HCT116 (cell line): ENCODE results near the gene MMP17. TPM values are rescaled to one million over a fixed set of nuclear protein-coding genes. Genes with fewer than 3 reads are reported as not detected.

Experiments
- ATAC-seq: fragments of 200-7000 bp; cut with Tn5 transposase; 2 replicates; pipeline ENCODE4 v1.9.1; 2020; ENCODE audit warnings: mild to moderate bottlenecking, moderate library complexity
- BruUV-seq: library from RNA; stranded (reverse); fragments of 400-500 nt; replicated peaks from 2 replicates; lab custom pipeline; 2021; lab: Mats Ljungman, UMichigan
- CTCF ChIA-PET: fragments of 300-600 bp; sonication (Branson Sonifier 250); formaldehyde crosslinking; loops from one replicate; lab custom pipeline; 2021; ENCODE audit warnings: antibody characterized with exemption; lab: Charles Lee
- POLR2A ChIA-PET: fragments of 300-600, 350-600 bp; sonication (Branson Sonifier 250); formaldehyde crosslinking; loops from one replicate; lab custom pipeline; 2021; ENCODE audit warnings: antibody characterized with exemption; lab: Charles Lee
- RAD21 ChIA-PET, 2 experiments: fragments of 300-600 bp; sonication (Branson Sonifier 250); formaldehyde crosslinking; loops; one replicate each; lab custom pipeline; 2023; ENCODE audit warnings: low total read pairs in 2 of 2; ENCODE audit not compliant: uncharacterized antibody in 2 of 2, unreplicated experiment in 2 of 2, low non-redundant PET in 1 of 2; lab: Charles Lee
- DNase-seq: peaks from one replicate; pipeline ENCODE4 v3.0.0-alpha.2; 2010; ENCODE audit warnings: low read depth, low spot score
- H2AFZ ChIP-seq: fragments of 200-600 bp; shearing (Covaris generic), sonication (generic); 2 replicates; pipeline ENCODE4 v1.6.1; 2017; ENCODE audit warnings: low read depth, mixed run types, mixed read lengths, antibody characterized with exemption, low read length; ENCODE audit not compliant: poor library complexity, severe bottlenecking
- H3K27ac ChIP-seq: 2 replicates; pipeline ENCODE4 v1.5.1; 2012; ENCODE audit warnings: low read depth, low read length
- H3K27me3 ChIP-seq: fragments of 200-600 bp; sonication (generic); 2 replicates; pipeline ENCODE4 v1.6.1; 2016; ENCODE audit warnings: mixed run types, low read length, mixed read lengths; ENCODE audit not compliant: insufficient read depth
- H3K36me3 ChIP-seq, 2 experiments: fragments of 200-500 bp in 1 of 2; fragments of 200-600 bp in 1 of 2; sonication (Bioruptor generic) in 1 of 2; sonication (generic) in 1 of 2; 2 replicates each; pipeline versions ENCODE4 v1.5.1 to v1.6.1; 2014 to 2016; ENCODE audit warnings: low read length in 2 of 2, inconsistent platforms in 1 of 2, mixed read lengths in 1 of 2, mixed run types in 1 of 2; ENCODE audit not compliant: insufficient read depth in 2 of 2, control insufficient read depth in 1 of 2
- H3K4me1 ChIP-seq, 2 experiments: fragments of 200-600 bp in 1 of 2; sonication (generic) in 1 of 2; 2 replicates each; pipeline versions ENCODE4 v1.5.1 to v1.6.1; 2012 to 2017; ENCODE audit warnings: low read length in 2 of 2, inconsistent platforms in 1 of 2, mild to moderate bottlenecking in 1 of 2, mixed read lengths in 1 of 2, mixed run types in 1 of 2, moderate library complexity in 1 of 2; ENCODE audit not compliant: insufficient read depth in 2 of 2, control insufficient read depth in 1 of 2
- H3K4me2 ChIP-seq: fragments of 200-600 bp; sonication (generic); 2 replicates; pipeline ENCODE4 v1.6.1; 2017; ENCODE audit warnings: mixed run types, low read length, mixed read lengths
- H3K4me3 ChIP-seq, 2 experiments: fragments of 200-600 bp in 1 of 2; sonication (generic) in 1 of 2; replicated peaks in 1 of 2; 2 replicates each; pipeline ENCODE4 v1.5.1; 2011 to 2016; ENCODE audit warnings: low read length in 2 of 2, control low read depth in 1 of 2, low read depth in 1 of 2, mild to moderate bottlenecking in 1 of 2, mixed read lengths in 1 of 2, mixed run types in 1 of 2
- H3K79me2 ChIP-seq: fragments of 200-600 bp; sonication (generic); 2 replicates; pipeline ENCODE4 v1.6.1; 2017; ENCODE audit warnings: mild to moderate bottlenecking, mixed run types, low read length, moderate library complexity, mixed read lengths; ENCODE audit not compliant: insufficient read depth
- H3K9ac ChIP-seq: fragments of 200-600 bp; sonication (generic); 2 replicates; pipeline ENCODE4 v1.6.1; 2016; ENCODE audit warnings: low read length, mixed read lengths
- H3K9me2 ChIP-seq: fragments of 200-600 bp; sonication (generic), shearing (Covaris generic); 2 replicates; pipeline ENCODE4 v1.6.1; 2017; ENCODE audit warnings: mixed run types, mild to moderate bottlenecking, moderate library complexity; ENCODE audit not compliant: insufficient read depth
- H3K9me3 ChIP-seq, 2 experiments: fragments of 200-500 bp in 1 of 2; fragments of 200-600 bp in 1 of 2; sonication (Bioruptor generic) in 1 of 2; sonication (generic) in 1 of 2; 2 replicates each; pipeline ENCODE4 v1.6.1; 2014 to 2017; ENCODE audit warnings: low read length in 2 of 2, mixed read lengths in 2 of 2, inconsistent platforms in 1 of 2, low read depth in 1 of 2, mild to moderate bottlenecking in 1 of 2, mixed run types in 1 of 2, moderate library complexity in 1 of 2; ENCODE audit not compliant: control insufficient read depth in 1 of 2, insufficient read depth in 1 of 2
- H4K20me1 ChIP-seq: fragments of 200-600 bp; sonication (generic), shearing (Covaris generic); 2 replicates; pipeline ENCODE4 v1.6.1; 2017; ENCODE audit warnings: mixed run types, mild to moderate bottlenecking, moderate library complexity; ENCODE audit not compliant: insufficient read depth
- ATF3 ChIP-seq: IDR thresholded peaks from 2 replicates; pipeline ENCODE4 v1.6.1; 2012
- CTCF ChIP-seq, 3 experiments: fragments of 200-600 bp in 1 of 3; sonication (generic) in 1 of 3; IDR thresholded peaks in 2 of 3; conservative IDR thresholded peaks in 1 of 3; 2 replicates each; pipeline ENCODE4 v1.5.1; 2012 to 2017; ENCODE audit warnings: low read depth in 2 of 3, low read length in 2 of 3, antibody characterized with exemption in 1 of 3, borderline replicate concordance in 1 of 3, control low read depth in 1 of 3, mild to moderate bottlenecking in 1 of 3, mixed read lengths in 1 of 3, mixed run types in 1 of 3, moderate library complexity in 1 of 3; ENCODE audit not compliant: insufficient read depth in 1 of 3
- EZH2 ChIP-seq: fragments of 200-600 bp; sonication (generic); IDR thresholded peaks from 2 replicates; pipeline ENCODE4 v1.6.1; 2017; ENCODE audit warnings: antibody characterized with exemption, mixed run types
- EZH2phosphoT487 ChIP-seq: fragments of 200-600 bp; IDR thresholded peaks from 2 replicates; pipeline ENCODE4 v1.6.1; 2018; ENCODE audit warnings: antibody characterized with exemption, borderline replicate concordance
- FOSL1 ChIP-seq: IDR thresholded peaks from 2 replicates; pipeline ENCODE4 v1.6.1; 2012; ENCODE audit warnings: low read depth
- JUND ChIP-seq: IDR thresholded peaks from 2 replicates; pipeline ENCODE4 v1.6.1; 2012
- POLR2AphosphoS5 ChIP-seq: IDR thresholded peaks from 2 replicates; pipeline ENCODE4 v1.6.1; 2011; ENCODE audit warnings: mild to moderate bottlenecking, low read depth, low read length, moderate library complexity
- REST ChIP-seq: IDR thresholded peaks from 2 replicates; pipeline ENCODE4 v1.6.1; 2012; ENCODE audit warnings: low read depth
- SP1 ChIP-seq: IDR thresholded peaks from 2 replicates; pipeline ENCODE4 v1.6.1; 2012; ENCODE audit warnings: low read depth
- TCF7L2 ChIP-seq: IDR thresholded peaks from 2 replicates; pipeline ENCODE4 v1.7.0; 2011; ENCODE audit warnings: borderline replicate concordance, inconsistent platforms; ENCODE audit not compliant: insufficient read depth, insufficient read length; ENCODE audit errors: extremely low read depth
- ZBTB33 ChIP-seq: IDR thresholded peaks from 2 replicates; pipeline ENCODE4 v1.6.1; 2011; ENCODE audit warnings: mild to moderate bottlenecking, low read length, moderate library complexity; ENCODE audit not compliant: insufficient replicate concordance; ENCODE audit errors: extremely low read depth
- ZFX ChIP-seq: fragments of 450-650 bp; IDR thresholded peaks from 2 replicates; pipeline ENCODE4 v1.6.1; 2017
- ZNF274 ChIP-seq: fragments of 200-500 bp; sonication (Bioruptor generic); IDR thresholded peaks from 2 replicates; pipeline ENCODE4 v1.6.1; 2014; ENCODE audit warnings: mild to moderate bottlenecking, low read depth, low read length, inconsistent platforms
- intact Hi-C: fragments of 100-400 bp; cut with micrococcal nuclease; formaldehyde crosslinking; loops from 2 replicates; pipeline ENCODE4 v1.10.0; 2022
- total RNA-seq: library from RNA; stranded (reverse); gene quantifications from one replicate; pipeline ENCODE4 v1.2.1, GENCODE V29; 2021; ENCODE audit not compliant: unreplicated experiment

Gene MMP17
- total RNA-seq, 1 experiment from 2014 or later, result 14.3 TPM

GRCh38 chr12:131805421-131805820 is 22.8 kb upstream of the MMP17 start:
- Histone ChIP-seq H3K9ac (no peak overlapping the region), H3K4me2 (no peak overlapping the region), H3K79me2 (no peaks in the 10 kb centered on the region), H3K36me3 (peaks cover 3 to 4% of the 10 kb centered on the region in 2 experiments; a peak in 1 of 4 replicates), H3K4me1 (peaks cover 5 to 8% of the 10 kb centered on the region in 2 experiments; a peak in 3 of 4 replicates), H3K27me3 (no peaks in the 10 kb centered on the region), H4K20me1 (no peaks in the 10 kb centered on the region), H3K4me3 (no peak overlapping the region), H3K9me3 (no peaks in the 10 kb centered on the region), H3K9me2 (no peaks in the 10 kb centered on the region), H3K27ac (no peak overlapping the region), H2AFZ (no peak overlapping the region)
- BruUV-seq, result no TSS peak
- no peak for ATAC-seq
- no peak for TF ChIP-seq EZH2
- TF ChIP-seq REST, result no peak
- no peak for TF ChIP-seq CTCF (IDR thresholded peaks at IDR 0.05 in 2 of 3, conservative IDR thresholded peaks at IDR 0.05 in 1 of 3; ENCODE audit: borderline replicate concordance in 1 of 3, insufficient read depth in 1 of 3, low read depth in 2 of 3, low read length in 2 of 3)
- TF ChIP-seq ATF3, result no peak
- TF ChIP-seq SP1, result no peak
- no peak for TF ChIP-seq POLR2AphosphoS5
- no peak for TF ChIP-seq ZFX
- TF ChIP-seq FOSL1, result no peak
- no peak for TF ChIP-seq ZNF274
- no peak for TF ChIP-seq JUND
- TF ChIP-seq TCF7L2, result no peak
- no peak for TF ChIP-seq EZH2phosphoT487
- no peak for TF ChIP-seq ZBTB33
- ChIA-PET CTCF (no interaction called here), POLR2A (no interaction called here), RAD21 (no interaction called here)
- intact Hi-C loops, result no loop called here
- no peak for DNase-seq
